Suprapubic skin (tissue), 4 donors: ENCODE results near the gene USP6NL. TPM values are rescaled to one million over a fixed set of nuclear protein-coding genes. Genes with fewer than 3 reads are reported as not detected.

Source experiments
- DNase-seq, 2 donors: peaks; one replicate each; pipeline ENCODE4 v3.0.0-alpha.2; 2019; ENCODE audit warnings: low spot score in 2 of 2
- H3K27ac ChIP-seq: fragments of 200-600 bp; sonication (generic); one replicate; pipeline ENCODE4 v1.5.1; 2019
- H3K27me3 ChIP-seq: fragments of 200-600 bp; sonication (generic); one replicate; pipeline ENCODE4 v1.5.1; 2019
- H3K36me3 ChIP-seq: fragments of 200-600 bp; sonication (generic); one replicate; pipeline ENCODE4 v1.5.1; 2019
- H3K4me1 ChIP-seq: fragments of 200-600 bp; sonication (generic); one replicate; pipeline ENCODE4 v1.5.1; 2019
- H3K4me3 ChIP-seq: fragments of 200-600 bp; sonication (generic); one replicate; pipeline ENCODE4 v1.5.1; 2019; ENCODE audit warnings: mild to moderate bottlenecking
- H3K9me3 ChIP-seq: fragments of 200-600 bp; sonication (generic); one replicate; pipeline ENCODE4 v1.5.1; 2019
- EP300 ChIP-seq: sonication (generic); formaldehyde crosslinking; IDR thresholded peaks from one replicate; pipeline ENCODE4 v1.6.1; 2017; ENCODE audit warnings: antibody characterized with exemption
- POLR2A ChIP-seq, 2 donors: fragments of 450-650 bp; IDR thresholded peaks; one replicate each; pipeline ENCODE4 v1.6.1; 2017; ENCODE audit warnings: antibody characterized with exemption in 2 of 2, mild to moderate bottlenecking in 2 of 2, moderate library complexity in 2 of 2
- POLR2AphosphoS5 ChIP-seq, 3 donors: sonication (generic); formaldehyde crosslinking; IDR thresholded peaks; one replicate each; pipeline ENCODE4 v1.6.1; 2017; ENCODE audit warnings: antibody characterized with exemption in 3 of 3
- WGBS: methylation state at CpG from one replicate; pipeline ENCODE4 v1.1.5; 2018; 5-methylcytosine and 5-hydroxymethylcytosine counted together
- total RNA-seq, 4 donors: library from RNA; depleted of rRNA; stranded (reverse); fragments of >200 nt; gene quantifications; one replicate each; pipeline ENCODE4 v1.1.0, GENCODE V29; 2016
- TF ChIP-seq, protein P1 (sequence below), 2 donors: fragments of 200-600 bp in 1 of 2; fragments of 450-650 bp in 1 of 2; sonication (generic) in 1 of 2; IDR thresholded peaks; one replicate each; pipeline ENCODE4 v1.5.1; 2016 to 2019; ENCODE audit warnings: antibody characterized with exemption in 2 of 2, mild to moderate bottlenecking in 1 of 2, moderate library complexity in 1 of 2

Gene USP6NL
- total RNA-seq, 4 donors from 2014 or later: 23.2 to 33.8 (median 27.7) TPM

DNA sequence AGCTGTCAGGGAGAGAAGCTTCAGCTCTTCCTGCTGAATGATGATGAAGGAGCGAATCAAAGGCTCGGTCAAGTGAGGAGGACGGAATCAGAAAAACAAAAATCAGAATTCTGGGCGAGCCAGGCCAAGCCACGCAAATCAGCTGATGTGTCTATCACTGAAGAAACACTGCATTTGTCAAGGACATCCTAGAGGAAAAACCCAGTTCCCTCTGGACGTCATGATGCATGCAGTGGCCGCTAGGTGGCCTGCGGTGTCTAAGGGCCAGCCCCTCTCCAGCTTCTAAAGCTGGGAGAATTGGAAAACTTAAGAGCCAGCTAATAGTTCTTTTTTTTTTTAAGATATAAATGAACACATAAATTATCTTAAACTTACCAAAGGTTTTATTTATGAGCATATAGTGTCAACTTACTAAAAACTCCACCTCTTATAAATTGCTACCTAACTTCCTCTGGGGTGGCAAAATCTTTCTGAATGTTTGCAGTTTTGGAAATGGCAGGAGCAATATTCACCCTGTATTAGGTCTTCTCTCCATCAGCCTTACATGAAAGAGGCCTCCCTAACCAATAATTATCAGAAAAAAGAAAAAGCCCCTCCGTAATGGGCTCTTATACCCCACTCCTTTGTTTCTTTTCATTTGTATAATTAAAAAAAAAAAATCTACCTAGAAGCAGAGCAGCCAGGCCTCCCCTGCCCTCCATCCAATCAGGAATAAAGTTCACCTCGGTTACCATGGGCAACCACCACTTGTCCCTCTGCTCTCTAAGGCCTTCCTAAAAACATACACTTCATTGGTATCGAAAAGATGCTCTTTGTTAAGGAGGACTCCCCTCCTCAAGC is 186.8 kb downstream of the USP6NL start:
- Histone ChIP-seq H3K36me3 (no peaks in the 10 kb centered on the region), H3K4me1 (no peaks in the 10 kb centered on the region), H3K27ac (no peak overlapping the region), H3K9me3 (peaks cover 3% of the 10 kb centered on the region), H3K27me3 (no peaks in the 10 kb centered on the region), H3K4me3 (no peak overlapping the region)
- 57% methylated on average over 11 of the region's 11 CpGs for WGBS
- DNase-seq: peak; percentile 37 to 57
- TF ChIP-seq POLR2A (IDR thresholded peaks at IDR 0.05): no peak
- TF ChIP-seq, protein P1, sequence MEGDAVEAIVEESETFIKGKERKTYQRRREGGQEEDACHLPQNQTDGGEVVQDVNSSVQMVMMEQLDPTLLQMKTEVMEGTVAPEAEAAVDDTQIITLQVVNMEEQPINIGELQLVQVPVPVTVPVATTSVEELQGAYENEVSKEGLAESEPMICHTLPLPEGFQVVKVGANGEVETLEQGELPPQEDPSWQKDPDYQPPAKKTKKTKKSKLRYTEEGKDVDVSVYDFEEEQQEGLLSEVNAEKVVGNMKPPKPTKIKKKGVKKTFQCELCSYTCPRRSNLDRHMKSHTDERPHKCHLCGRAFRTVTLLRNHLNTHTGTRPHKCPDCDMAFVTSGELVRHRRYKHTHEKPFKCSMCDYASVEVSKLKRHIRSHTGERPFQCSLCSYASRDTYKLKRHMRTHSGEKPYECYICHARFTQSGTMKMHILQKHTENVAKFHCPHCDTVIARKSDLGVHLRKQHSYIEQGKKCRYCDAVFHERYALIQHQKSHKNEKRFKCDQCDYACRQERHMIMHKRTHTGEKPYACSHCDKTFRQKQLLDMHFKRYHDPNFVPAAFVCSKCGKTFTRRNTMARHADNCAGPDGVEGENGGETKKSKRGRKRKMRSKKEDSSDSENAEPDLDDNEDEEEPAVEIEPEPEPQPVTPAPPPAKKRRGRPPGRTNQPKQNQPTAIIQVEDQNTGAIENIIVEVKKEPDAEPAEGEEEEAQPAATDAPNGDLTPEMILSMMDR (IDR thresholded peaks at IDR 0.05): peak; percentile 38 to 64

DNA sequence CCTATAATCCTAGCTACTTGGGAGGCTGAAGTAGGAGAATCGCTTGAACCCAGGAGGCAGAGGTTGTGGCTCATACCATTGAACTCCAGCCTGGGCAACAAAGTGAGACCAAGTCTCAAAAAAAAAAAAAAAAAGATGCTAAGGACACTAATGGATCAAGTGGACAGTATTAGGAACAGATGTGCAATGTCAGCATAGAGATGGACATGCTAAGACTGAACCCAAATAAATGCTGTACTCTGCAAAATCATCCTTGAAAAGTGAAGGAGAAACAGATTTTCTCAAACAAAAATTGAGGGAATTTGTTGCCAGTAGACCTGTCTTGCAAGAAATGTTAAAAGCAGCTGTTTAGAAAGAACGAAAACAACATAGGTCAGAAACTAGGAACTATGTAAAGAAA is 194.5 kb downstream of the USP6NL start:
- H3K4me3 ChIP-seq: no peak overlapping the region
- TF ChIP-seq, protein P1 (IDR thresholded peaks at IDR 0.05): no peak
- TF ChIP-seq EP300 (no peak), POLR2AphosphoS5 (IDR thresholded peaks at IDR 0.05) (no peak), POLR2A (IDR thresholded peaks at IDR 0.05) (no peak)

DNA sequence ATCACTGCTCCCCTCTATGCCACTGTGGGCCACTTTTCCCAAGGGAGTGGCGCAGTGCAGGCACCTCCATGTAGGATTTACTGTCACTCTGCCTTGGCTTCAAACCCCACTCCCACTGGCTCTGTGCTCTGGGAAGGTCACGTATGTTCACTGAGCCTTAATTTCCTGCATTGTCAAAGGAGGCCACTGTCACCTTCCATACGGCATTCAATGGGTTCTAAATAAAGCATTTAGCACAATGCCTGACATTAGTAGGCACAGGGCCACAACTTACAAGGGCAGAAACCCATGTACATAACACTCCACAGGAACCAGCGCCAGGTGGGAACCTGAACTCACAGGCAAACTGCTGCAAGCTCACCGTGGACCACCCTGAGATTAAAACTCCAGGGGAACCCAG is 196.4 kb downstream of the USP6NL start:
- Histone ChIP-seq H3K4me3 (no peak overlapping the region), H3K27me3 (no peaks in the 10 kb centered on the region), H3K27ac (no peak overlapping the region), H3K9me3 (no peaks in the 10 kb centered on the region), H3K4me1 (no peaks in the 10 kb centered on the region), H3K36me3 (no peaks in the 10 kb centered on the region)
- TF ChIP-seq POLR2A (IDR thresholded peaks at IDR 0.05) (no peak), POLR2AphosphoS5 (IDR thresholded peaks at IDR 0.05) (no peak), EP300 (no peak)
- TF ChIP-seq, protein P1 (IDR thresholded peaks at IDR 0.05): no peak
- WGBS: 75% methylated on average over 5 of the region's 5 CpGs
- DNase-seq: peak in 1 of 2 donors; percentile 57

More for the DNA sequence above, 194.5 kb downstream of the USP6NL start:
- Histone ChIP-seq H3K4me1 (no peaks in the 10 kb centered on the region), H3K9me3 (no peaks in the 10 kb centered on the region), H3K36me3 (no peaks in the 10 kb centered on the region), H3K27ac (no peak overlapping the region), H3K27me3 (no peaks in the 10 kb centered on the region)
- 82% methylated on average over 2 of the region's 2 CpGs for WGBS
- no peak for DNase-seq

DNA sequence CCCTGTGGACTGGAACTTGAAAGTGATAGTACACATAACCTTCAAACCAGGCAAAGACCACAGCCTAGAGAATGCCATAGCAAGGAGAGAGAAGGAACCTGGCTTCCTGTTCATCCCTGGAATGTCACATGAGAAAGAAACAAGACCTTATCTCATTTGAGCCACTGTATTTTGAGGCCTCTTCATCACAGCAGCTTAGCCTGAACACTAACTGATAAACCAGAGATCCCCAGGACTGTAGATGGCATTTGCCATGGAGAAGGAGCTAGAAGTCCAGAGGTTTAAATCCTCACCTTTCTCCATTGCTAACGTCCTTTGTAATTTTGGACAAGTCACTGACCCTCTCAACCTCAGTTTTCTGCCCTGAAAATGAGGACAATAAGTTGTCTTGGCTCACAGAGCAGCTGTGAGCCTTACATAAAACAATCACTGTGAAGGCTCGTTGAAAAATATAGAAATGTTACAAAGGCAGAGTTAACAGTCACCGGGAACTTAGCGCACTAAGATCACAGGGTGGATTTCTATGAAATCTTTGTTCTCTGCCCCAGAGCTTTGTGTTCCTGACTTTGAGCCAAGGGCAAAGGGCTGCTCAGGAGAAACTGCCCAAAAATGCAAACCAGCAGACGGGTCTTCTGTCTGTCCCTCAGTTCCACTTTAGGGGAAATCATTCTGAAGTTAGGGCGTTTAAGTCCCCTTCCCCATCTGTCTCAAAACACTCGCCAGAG is 197.0 kb downstream of the USP6NL start:
- Histone ChIP-seq H3K4me1 (no peaks in the 10 kb centered on the region), H3K36me3 (no peaks in the 10 kb centered on the region), H3K9me3 (no peaks in the 10 kb centered on the region), H3K4me3 (no peak overlapping the region), H3K27ac (no peak overlapping the region), H3K27me3 (no peaks in the 10 kb centered on the region)
- TF ChIP-seq, protein P1 (IDR thresholded peaks at IDR 0.05): no peak
- TF ChIP-seq EP300 (no peak), POLR2AphosphoS5 (IDR thresholded peaks at IDR 0.05) (no peak), POLR2A (IDR thresholded peaks at IDR 0.05) (no peak)
- DNase-seq: peak in 1 of 2 donors; percentile 4
- WGBS: 63% methylated on average over 7 of the region's 7 CpGs

DNA sequence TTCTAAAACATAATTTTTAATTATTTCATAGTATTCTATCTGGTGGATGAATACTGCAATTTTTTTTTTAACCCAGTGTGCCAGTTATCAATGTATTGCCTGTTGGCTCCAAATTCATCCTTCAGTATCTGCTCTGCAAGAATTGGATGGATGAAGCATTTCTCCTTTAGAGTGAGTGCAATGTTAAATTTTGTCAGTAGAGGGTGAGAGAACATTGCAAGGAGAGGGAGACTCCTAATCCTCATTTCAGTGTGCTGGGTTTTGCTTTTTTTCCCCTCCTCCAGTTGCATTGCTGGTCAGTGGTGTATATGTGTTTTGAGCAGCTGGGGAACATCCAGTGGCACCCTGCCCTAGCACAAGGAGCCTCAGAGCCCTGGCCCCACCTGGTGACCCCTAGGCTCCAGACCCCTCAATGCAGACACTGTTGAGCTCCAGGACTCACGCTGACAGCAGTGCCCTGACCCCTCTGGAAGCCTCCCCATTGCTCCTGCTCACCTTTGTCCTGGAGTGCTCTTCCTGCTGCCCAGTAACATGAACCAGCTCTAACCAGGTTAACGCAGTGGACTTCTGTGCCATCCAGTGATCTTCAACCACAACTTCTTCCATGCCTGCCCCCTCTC is 199.4 kb downstream of the USP6NL start:
- 82% methylated on average over 2 of the region's 2 CpGs for WGBS

More for the DNA sequence above, 199.4 kb downstream of the USP6NL start:
- H3K4me1 ChIP-seq: no peaks in the 10 kb centered on the region
- no peaks in the 10 kb centered on the region for H3K27me3 ChIP-seq
- TF ChIP-seq EP300 (no peak), POLR2AphosphoS5 (IDR thresholded peaks at IDR 0.05) (no peak), POLR2A (IDR thresholded peaks at IDR 0.05) (no peak)
- TF ChIP-seq, protein P1 (IDR thresholded peaks at IDR 0.05): no peak
- no peaks in the 10 kb centered on the region for H3K36me3 ChIP-seq
- no peaks in the 10 kb centered on the region for H3K9me3 ChIP-seq
- H3K4me3 ChIP-seq: no peak overlapping the region
- H3K27ac ChIP-seq: no peak overlapping the region
- peak in 1 of 2 donors; percentile 48 for DNase-seq
